Upper lobe of left lung (tissue), 6 donors: Measurements from ENCODE around the gene MSH3. TPM values are rescaled to one million over a fixed set of nuclear protein-coding genes. Genes with fewer than 3 reads are reported as not detected.
A peak's percentile ranks its signal among the peaks of the same experiment; 100 is the strongest.

ENCODE experiments used
- ATAC-seq, 2 donors: fragments of 200-7000 bp; cut with Tn5 transposase; one replicate each; pipeline ENCODE4 v1.9.1; 2022; ENCODE audit warnings: mild to moderate bottlenecking in 2 of 2, moderate library complexity in 2 of 2; ENCODE audit not compliant: low FRiP score in 2 of 2
- DNase-seq, 2 donors: peaks; one replicate each; pipeline ENCODE4 v3.0.0-alpha.2; 2019 to 2020
- H3K27ac ChIP-seq, 4 donors: fragments of 200-600 bp; sonication (generic); one replicate each; pipeline ENCODE4 v1.5.1; 2016 to 2019
- H3K27me3 ChIP-seq, 4 donors: fragments of 200-600 bp; sonication (generic); one replicate each; pipeline ENCODE4 v1.5.1; 2017 to 2019
- H3K36me3 ChIP-seq, 4 donors: fragments of 200-600 bp; sonication (generic); one replicate each; pipeline ENCODE4 v1.5.1; 2016 to 2019
- H3K4me1 ChIP-seq, 4 donors: fragments of 200-600 bp; sonication (generic); one replicate each; pipeline ENCODE4 v1.5.1; 2018 to 2019
- H3K4me3 ChIP-seq, 4 donors: fragments of 200-600 bp; sonication (generic); one replicate each; pipeline ENCODE4 v1.5.1; 2017 to 2019; ENCODE audit warnings: mild to moderate bottlenecking in 2 of 4, moderate library complexity in 1 of 4
- H3K9me3 ChIP-seq, 4 donors: fragments of 200-600 bp; sonication (generic); one replicate each; pipeline ENCODE4 v1.5.1; 2018 to 2019
- EP300 ChIP-seq, 4 donors: sonication (generic); formaldehyde crosslinking; IDR thresholded peaks; one replicate each; pipeline ENCODE4 v1.5.1; 2017; ENCODE audit warnings: antibody characterized with exemption in 4 of 4, control low read depth in 2 of 4
- POLR2A ChIP-seq, 4 donors: fragments of 450-650 bp; IDR thresholded peaks; one replicate each; pipeline ENCODE4 v1.5.1; 2016 to 2017; ENCODE audit warnings: antibody characterized with exemption in 4 of 4, mild to moderate bottlenecking in 2 of 4
- POLR2AphosphoS5 ChIP-seq, 2 donors: sonication (generic); formaldehyde crosslinking; IDR thresholded peaks; one replicate each; pipeline ENCODE4 v1.5.1; 2017; ENCODE audit warnings: antibody characterized with exemption in 2 of 2
- WGBS, 2 donors: methylation state at CpG; one replicate each; pipeline ENCODE4 v1.1.5; 2017 to 2018; 5-methylcytosine and 5-hydroxymethylcytosine counted together
- total RNA-seq, 6 donors: library from RNA; depleted of rRNA in 4 of 6; stranded (reverse); fragments of >200 nt in 4 of 6; gene quantifications; one replicate each; pipeline versions ENCODE4 v1.1.0 to v1.2.1, GENCODE V29; 2016 to 2021
- TF ChIP-seq, protein P1 (sequence below), 6 experiments: fragments of 450-650 bp in 4 of 6; fragments of 200-600 bp in 2 of 6; sonication (generic) in 2 of 6; IDR thresholded peaks; one replicate each; pipeline ENCODE4 v1.5.1; 2016 to 2019; ENCODE audit warnings: antibody characterized with exemption in 6 of 6
- donor health status: DM: no; HTN: no; CAD: no; lungs with moderate emphysema.
- donor health status: DM: no; HTN: yes; CAD: no; lungs with severe emphysema.

MSH3 gene
- total RNA-seq, result 10 to 100 TPM in 5 of 6 donors, 1 to 10 TPM in 1; 9.0 to 17.3 (median 12.5) TPM

DNA sequence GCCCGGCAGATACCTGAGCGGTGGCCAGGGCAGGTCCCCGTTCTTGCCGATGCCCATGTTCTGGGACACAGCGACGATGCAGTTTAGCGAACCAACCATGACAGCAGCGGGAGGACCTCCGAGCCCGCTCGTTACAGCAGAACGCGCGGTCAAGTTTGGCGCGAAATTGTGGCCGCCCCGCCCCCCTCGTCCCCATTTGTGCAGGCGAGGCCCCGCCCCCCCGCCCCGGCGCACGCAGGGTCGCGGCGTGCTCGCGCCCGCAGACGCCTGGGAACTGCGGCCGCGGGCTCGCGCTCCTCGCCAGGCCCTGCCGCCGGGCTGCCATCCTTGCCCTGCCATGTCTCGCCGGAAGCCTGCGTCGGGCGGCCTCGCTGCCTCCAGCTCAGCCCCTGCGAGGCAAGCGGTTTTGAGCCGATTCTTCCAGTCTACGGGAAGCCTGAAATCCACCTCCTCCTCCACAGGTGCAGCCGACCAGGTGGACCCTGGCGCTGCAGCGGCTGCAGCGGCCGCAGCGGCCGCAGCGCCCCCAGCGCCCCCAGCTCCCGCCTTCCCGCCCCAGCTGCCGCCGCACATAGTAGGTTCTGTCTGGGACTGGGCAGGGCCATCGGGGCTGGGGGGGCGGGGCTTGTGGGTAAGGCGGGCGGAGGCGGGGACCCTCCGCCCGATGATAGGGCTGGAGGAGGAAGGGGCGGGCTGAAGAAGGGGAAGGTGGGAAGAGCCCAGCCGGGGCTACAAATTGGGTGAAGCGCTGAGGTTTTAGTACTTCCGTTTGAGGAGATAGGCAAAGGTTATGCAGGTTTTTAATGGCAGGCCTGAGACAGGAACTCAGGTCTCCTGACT lies at the start of gene MSH3, which contains the start of gene DHFR:
Gene MSH3 (plus strand): TSS at position 262 of the 840 bp plus-strand sequence. CDS start 76 bp downstream, at position 338.
Gene DHFR (minus strand): TSS at position 593 of the 840 bp plus-strand sequence. CDS start 494 bp downstream, at position 99.
- H3K36me3 ChIP-seq, result peaks cover 0 to 27% (median 17%) of the 10 kb centered on the region in 4 donors
- peak within 1 kb of the TSS; percentile 68 to 99 (median 88) for H3K4me3 ChIP-seq
- H3K27me3 ChIP-seq, result no peaks in the 10 kb centered on the region
- H3K4me1 ChIP-seq, result peaks cover 13 to 23% (median 18%) of the 10 kb centered on the region in 4 donors
- H3K9me3 ChIP-seq, result no peaks in the 10 kb centered on the region
- peak; percentile 88 to 98 for DNase-seq
- peak within 1 kb of the TSS; percentile 89 to 96 (median 94) for H3K27ac ChIP-seq
- 0% methylated on average over 9 to 34 of the region's 74 CpGs for WGBS, 2 donors
- TF ChIP-seq, protein P1, sequence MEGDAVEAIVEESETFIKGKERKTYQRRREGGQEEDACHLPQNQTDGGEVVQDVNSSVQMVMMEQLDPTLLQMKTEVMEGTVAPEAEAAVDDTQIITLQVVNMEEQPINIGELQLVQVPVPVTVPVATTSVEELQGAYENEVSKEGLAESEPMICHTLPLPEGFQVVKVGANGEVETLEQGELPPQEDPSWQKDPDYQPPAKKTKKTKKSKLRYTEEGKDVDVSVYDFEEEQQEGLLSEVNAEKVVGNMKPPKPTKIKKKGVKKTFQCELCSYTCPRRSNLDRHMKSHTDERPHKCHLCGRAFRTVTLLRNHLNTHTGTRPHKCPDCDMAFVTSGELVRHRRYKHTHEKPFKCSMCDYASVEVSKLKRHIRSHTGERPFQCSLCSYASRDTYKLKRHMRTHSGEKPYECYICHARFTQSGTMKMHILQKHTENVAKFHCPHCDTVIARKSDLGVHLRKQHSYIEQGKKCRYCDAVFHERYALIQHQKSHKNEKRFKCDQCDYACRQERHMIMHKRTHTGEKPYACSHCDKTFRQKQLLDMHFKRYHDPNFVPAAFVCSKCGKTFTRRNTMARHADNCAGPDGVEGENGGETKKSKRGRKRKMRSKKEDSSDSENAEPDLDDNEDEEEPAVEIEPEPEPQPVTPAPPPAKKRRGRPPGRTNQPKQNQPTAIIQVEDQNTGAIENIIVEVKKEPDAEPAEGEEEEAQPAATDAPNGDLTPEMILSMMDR (IDR thresholded peaks at IDR 0.05), result peak in 2 of 6 experiments; percentile 43
- peak; percentile 32 to 43 for TF ChIP-seq POLR2AphosphoS5 (IDR thresholded peaks at IDR 0.05)
- peak in 3 of 4 donors; percentile 42 to 76 (median 48) for TF ChIP-seq POLR2A (IDR thresholded peaks at IDR 0.05)
- no peak for TF ChIP-seq EP300 (IDR thresholded peaks at IDR 0.05)
- ATAC-seq, result peak; percentile 87 to 94

GRCh38 chr5:80607343-80607742 lies 47.1 kb upstream of the MSH3 start:
- no peaks in the 10 kb centered on the region for H3K4me1 ChIP-seq
- H3K27ac ChIP-seq, result no peak overlapping the region
- H3K27me3 ChIP-seq, result no peaks in the 10 kb centered on the region
- H3K36me3 ChIP-seq, result no peaks in the 10 kb centered on the region
- H3K4me3 ChIP-seq, result no peak overlapping the region
- H3K9me3 ChIP-seq, result no peaks in the 10 kb centered on the region
- no peak for DNase-seq
- TF ChIP-seq POLR2AphosphoS5 (IDR thresholded peaks at IDR 0.05) (no peak), POLR2A (IDR thresholded peaks at IDR 0.05) (no peak), EP300 (IDR thresholded peaks at IDR 0.05) (no peak)
- TF ChIP-seq, protein P1 (IDR thresholded peaks at IDR 0.05), result no peak
- no peak for ATAC-seq

GRCh38 chr5:80607832-80608231 lies 46.6 kb upstream of the MSH3 start:
- Histone ChIP-seq H3K4me1 (no peaks in the 10 kb centered on the region), H3K9me3 (no peaks in the 10 kb centered on the region), H3K36me3 (no peaks in the 10 kb centered on the region), H3K4me3 (no peak overlapping the region), H3K27me3 (no peaks in the 10 kb centered on the region), H3K27ac (peak overlapping the region in 1 of 4 donors; percentile 41)
- ATAC-seq, result no peak
- TF ChIP-seq POLR2AphosphoS5 (IDR thresholded peaks at IDR 0.05) (no peak), POLR2A (IDR thresholded peaks at IDR 0.05) (no peak), EP300 (IDR thresholded peaks at IDR 0.05) (no peak)
- TF ChIP-seq, protein P1 (IDR thresholded peaks at IDR 0.05), result no peak
- no peak for DNase-seq

DNA sequence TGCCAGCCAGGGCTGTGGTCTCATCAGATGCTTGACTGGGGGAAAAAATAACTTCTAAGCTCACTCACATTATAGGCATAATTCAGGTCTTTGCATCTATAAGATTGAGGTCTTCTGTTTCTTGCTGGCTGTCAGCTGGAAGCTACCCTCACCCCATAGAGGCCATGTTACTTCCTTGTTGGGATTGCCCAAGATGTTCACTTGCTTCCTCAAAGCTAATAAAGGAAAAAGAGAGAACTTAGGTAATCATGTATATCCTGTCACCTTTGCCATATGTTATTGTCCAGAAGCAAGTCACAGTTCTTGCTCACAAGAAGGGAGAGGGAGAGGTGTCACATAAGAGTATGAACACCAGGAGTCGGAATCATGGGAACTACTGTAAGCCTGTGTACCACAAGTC lies 45.7 kb upstream of the MSH3 start:
- 85 to 96% methylated on average over 1 of the region's 1 CpG for WGBS, 2 donors
- Histone ChIP-seq H3K4me1 (no peaks in the 10 kb centered on the region), H3K27me3 (no peaks in the 10 kb centered on the region), H3K4me3 (no peak overlapping the region), H3K9me3 (no peaks in the 10 kb centered on the region), H3K27ac (peak overlapping the region in 1 of 4 donors; percentile 41), H3K36me3 (no peaks in the 10 kb centered on the region)
- TF ChIP-seq, protein P1 (IDR thresholded peaks at IDR 0.05), result no peak
- TF ChIP-seq EP300 (IDR thresholded peaks at IDR 0.05) (no peak), POLR2AphosphoS5 (IDR thresholded peaks at IDR 0.05) (no peak), POLR2A (IDR thresholded peaks at IDR 0.05) (no peak)
- DNase-seq, result no peak
- ATAC-seq, result peak; percentile 37 to 77
